Esophagus squamous epithelium (tissue), 5 donors: ENCODE data around the gene TM2D3. TPM values are rescaled to one million over a fixed set of nuclear protein-coding genes. Genes with fewer than 3 reads are reported as not detected.
A peak's percentile ranks its signal among the peaks of the same experiment; 100 is the strongest.

Experiments used
- DNase-seq: peaks from one replicate; lab custom pipeline; 2025; lab: John Stamatoyannopoulos, UW
- H3K27ac ChIP-seq, 4 donors: fragments of 200-600 bp; sonication (generic); one replicate each; pipeline ENCODE4 v1.5.1; 2016 to 2019; ENCODE audit warnings: mild to moderate bottlenecking in 1 of 4
- H3K27me3 ChIP-seq, 4 donors: fragments of 200-600 bp; sonication (generic); 1 replicate in 3 of 4; 2 replicates in 1 of 4; pipeline versions ENCODE4 v1.5.1 to v1.6.0; 2017 to 2021; ENCODE audit warnings: antibody characterized with exemption in 1 of 4
- H3K36me3 ChIP-seq, 3 donors: fragments of 200-600 bp; sonication (generic); one replicate each; pipeline ENCODE4 v1.5.1; 2016 to 2019
- H3K4me1 ChIP-seq, 3 donors: fragments of 200-600 bp; sonication (generic); one replicate each; pipeline ENCODE4 v1.5.1; 2017 to 2019
- H3K4me3 ChIP-seq, 4 donors: fragments of 200-600 bp; sonication (generic); 1 replicate in 3 of 4; 2 replicates in 1 of 4; pipeline ENCODE4 v1.5.1; 2016 to 2019; ENCODE audit warnings: mild to moderate bottlenecking in 2 of 4, moderate library complexity in 1 of 4
- H3K9me3 ChIP-seq, 3 donors: fragments of 200-600 bp; sonication (generic); one replicate each; pipeline ENCODE4 v1.5.1; 2016 to 2019
- CTCF ChIP-seq, 6 experiments: fragments of 450-650 bp in 4 of 6; fragments of 200-600 bp in 2 of 6; sonication (generic) in 2 of 6; IDR thresholded peaks; one replicate each; pipeline ENCODE4 v1.5.1; 2016 to 2019; ENCODE audit warnings: antibody characterized with exemption in 6 of 6, mild to moderate bottlenecking in 4 of 6, moderate library complexity in 4 of 6
- POLR2A ChIP-seq, 4 donors: fragments of 450-650 bp; IDR thresholded peaks; one replicate each; pipeline ENCODE4 v1.6.1; 2017; ENCODE audit warnings: antibody characterized with exemption in 4 of 4, mild to moderate bottlenecking in 4 of 4, moderate library complexity in 3 of 4
- WGBS, 2 donors: methylation state at CpG; one replicate each; pipeline ENCODE4 v1.1.5; 2018; 5-methylcytosine and 5-hydroxymethylcytosine counted together
- intact Hi-C: fragments of 100-400 bp; cut with DNase I; formaldehyde crosslinking; loops from one replicate; pipeline ENCODE4 v1.15.0; 2022
- total RNA-seq, 4 donors: library from RNA; depleted of rRNA; stranded (reverse); fragments of >200 nt; gene quantifications; one replicate each; pipeline ENCODE4 v1.1.0, GENCODE V29; 2016
- donor health status: DM: yes; HTN: yes; CAD: no.

The TM2D3 gene
- total RNA-seq, 4 donors from 2014 or later: 11.0 to 32.2 (median 19.9) TPM

- H3K9me3 ChIP-seq: no peaks in the 10 kb centered on the region
- DNase-seq: no peak
- TF ChIP-seq CTCF (IDR thresholded peaks at IDR 0.05): no peak
- no peak for TF ChIP-seq POLR2A (IDR thresholded peaks at IDR 0.05)
- peaks cover 0 to 27% (median 0%) of the 10 kb centered on the region in 4 donors for H3K27me3 ChIP-seq
- peak overlapping the region in 2 of 4 donors; percentile 13 to 43 for H3K4me3 ChIP-seq
- peak overlapping the region in 1 of 4 donors; percentile 3 for H3K27ac ChIP-seq
- peaks cover 0 to 4% (median 0%) of the 10 kb centered on the region in 3 donors for H3K36me3 ChIP-seq
- H3K4me1 ChIP-seq: peaks cover 11 to 30% (median 11%) of the 10 kb centered on the region in 3 donors
- WGBS, 2 donors: 32 to 40% methylated on average over 9 to 15 of the region's 25 CpGs
- intact Hi-C loops: no loop called here
Observed at GRCh38 chr15:101615986-101616848, 36.0 kb downstream of the TM2D3 start.

- DNase-seq: no peak
- Histone ChIP-seq H3K27ac (peak overlapping the region in 1 of 4 donors; percentile 3), H3K9me3 (no peaks in the 10 kb centered on the region), H3K36me3 (no peaks in the 10 kb centered on the region), H3K4me1 (peaks cover 11 to 30% (median 11%) of the 10 kb centered on the region in 3 donors), H3K4me3 (peak overlapping the region in 2 of 4 donors; percentile 13 to 43), H3K27me3 (peaks cover 0 to 27% (median 0%) of the 10 kb centered on the region in 4 donors)
- TF ChIP-seq CTCF (IDR thresholded peaks at IDR 0.05) (no peak), POLR2A (IDR thresholded peaks at IDR 0.05) (no peak)
- 56 to 80% methylated on average over 1 to 7 of the region's 15 CpGs for WGBS, 2 donors
- intact Hi-C loops: no loop called here
Observed at GRCh38 chr15:101615414-101615985, 36.7 kb downstream of the TM2D3 start.

GRCh38 chr15:101614761-101615160 lies 37.4 kb downstream of the TM2D3 start:
- H3K4me1 ChIP-seq: peaks cover 11 to 30% (median 11%) of the 10 kb centered on the region in 3 donors
- no peak overlapping the region for H3K4me3 ChIP-seq
- H3K9me3 ChIP-seq: no peaks in the 10 kb centered on the region
- no peak for DNase-seq
- H3K27ac ChIP-seq: no peak overlapping the region
- H3K36me3 ChIP-seq: no peaks in the 10 kb centered on the region
- H3K27me3 ChIP-seq: peaks cover 0 to 27% (median 0%) of the 10 kb centered on the region in 4 donors
- TF ChIP-seq POLR2A (IDR thresholded peaks at IDR 0.05) (no peak), CTCF (IDR thresholded peaks at IDR 0.05) (no peak)
- intact Hi-C loops: no loop called here
- 65 to 88% methylated on average over 2 to 6 of the region's 11 CpGs for WGBS, 2 donors

- H3K27me3 ChIP-seq: peaks cover 0 to 27% (median 0%) of the 10 kb centered on the region in 4 donors
- H3K4me1 ChIP-seq: peaks cover 11 to 30% (median 11%) of the 10 kb centered on the region in 3 donors
- H3K9me3 ChIP-seq: no peaks in the 10 kb centered on the region
- no peaks in the 10 kb centered on the region for H3K36me3 ChIP-seq
- intact Hi-C loops: no loop called here
- WGBS, 2 donors: 68 to 84% methylated on average over 9 to 11 of the region's 14 CpGs
- no peak for DNase-seq
- H3K27ac ChIP-seq: no peak overlapping the region
- H3K4me3 ChIP-seq: no peak overlapping the region
- no peak for TF ChIP-seq CTCF (IDR thresholded peaks at IDR 0.05)
- no peak for TF ChIP-seq POLR2A (IDR thresholded peaks at IDR 0.05)
Observed at GRCh38 chr15:101614001-101614585, 38.1 kb downstream of the TM2D3 start.
